Measurements from ENCODE around the gene INPP5K.
"Not testable (repeated sequence)": the region's sequence is repeated elsewhere in the genome, so short reads cannot be mapped to it uniquely, and the experiment has no call there.

INPP5K gene

DNA sequence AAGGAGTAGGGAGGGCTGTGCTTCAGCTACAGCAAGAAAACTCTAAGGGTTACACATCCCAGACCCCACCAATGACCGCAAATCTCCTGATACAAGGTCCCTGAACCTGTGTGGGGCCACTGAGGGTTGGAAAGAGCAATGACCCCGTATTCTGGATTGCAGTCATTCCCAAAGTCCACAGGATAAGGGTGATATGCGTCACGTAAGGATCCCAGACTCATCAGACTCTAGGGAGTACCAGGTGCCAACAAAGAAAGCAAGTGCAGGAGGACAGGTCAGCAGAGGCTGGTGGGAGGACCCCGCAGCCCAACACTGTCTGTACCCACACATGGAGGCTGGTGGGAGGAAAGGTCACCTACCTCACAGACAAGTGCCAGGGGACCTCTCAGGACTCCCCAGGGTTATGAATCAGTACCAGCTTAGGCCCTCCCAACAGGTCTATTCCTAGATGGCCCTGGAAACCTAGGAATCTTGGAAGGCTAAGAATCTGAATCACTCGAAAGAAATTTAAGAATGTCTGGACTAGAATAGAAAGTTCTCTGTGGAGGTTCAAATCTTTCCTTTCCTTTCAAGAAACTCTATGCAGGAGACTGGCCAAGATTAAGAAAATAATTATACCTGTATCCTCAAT lies 30.0 kb upstream of the INPP5K start:
- DNase-seq, result no peak

DNA sequence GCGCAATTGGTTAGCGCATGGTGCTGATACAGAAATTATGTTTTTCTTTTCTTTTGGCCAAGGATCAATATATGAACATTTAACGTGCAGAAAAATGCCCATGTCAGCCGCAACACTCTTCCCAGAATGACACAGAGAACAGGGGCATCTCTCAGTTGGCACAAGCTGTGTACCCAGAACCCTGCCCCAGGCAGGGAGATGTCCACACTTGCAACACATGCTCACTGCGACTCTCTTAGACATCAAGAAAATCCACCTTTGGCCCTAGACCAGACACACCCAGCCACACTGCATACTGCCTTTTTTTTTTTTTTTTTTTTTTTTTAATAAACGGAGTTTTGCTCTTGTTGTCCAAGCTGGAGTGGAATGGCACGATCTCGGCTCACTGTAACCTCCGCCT lies 29.2 kb upstream of the INPP5K start:
- DNase-seq, result no peak

DNA sequence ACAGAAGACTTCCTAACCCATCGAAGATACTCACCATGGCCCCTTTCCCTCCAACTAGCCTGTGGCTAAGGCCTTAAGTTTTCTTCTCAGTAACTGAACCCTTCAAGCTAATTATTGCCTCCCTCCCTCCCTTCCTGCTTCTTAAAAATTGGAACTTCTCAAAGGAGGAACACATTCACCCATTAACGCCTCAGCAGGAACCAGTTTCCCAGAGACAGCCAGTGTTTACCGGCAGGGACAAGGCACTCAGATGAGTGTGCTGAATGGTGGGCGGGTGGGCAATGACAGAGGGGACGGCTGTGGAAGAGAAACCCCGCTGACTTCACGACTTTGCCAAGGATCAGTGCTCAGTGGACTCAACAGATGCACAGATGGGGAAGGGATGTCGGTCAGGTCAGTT lies 25.9 kb upstream of the INPP5K start:
- DNase-seq, result no peak

DNA sequence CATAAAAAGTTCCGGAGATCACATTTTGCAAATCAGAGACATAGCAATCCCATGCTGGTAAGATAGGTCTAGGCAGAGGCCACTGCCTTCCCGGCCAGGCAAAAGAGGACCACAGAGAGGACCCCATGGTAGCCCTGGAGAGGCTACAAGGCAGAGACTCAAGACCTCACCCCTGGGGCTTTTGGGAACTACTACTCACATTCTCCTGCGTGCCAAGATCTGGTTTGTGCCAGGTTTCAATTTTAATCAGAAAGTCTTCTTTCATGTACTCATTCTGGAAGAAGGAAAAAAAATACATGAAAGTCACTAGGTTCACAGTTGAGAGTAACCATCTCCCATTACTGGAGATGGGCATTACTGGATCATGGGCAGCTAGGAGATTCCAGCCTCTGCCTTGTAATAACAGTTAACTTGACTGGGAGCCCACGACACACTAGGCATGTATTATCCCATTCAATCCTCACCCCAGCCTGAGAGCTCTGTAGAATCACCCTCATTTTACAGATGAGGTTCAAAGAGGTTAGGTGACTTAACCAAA lies 25.0 kb upstream of the INPP5K start:
- no peak for DNase-seq

DNA sequence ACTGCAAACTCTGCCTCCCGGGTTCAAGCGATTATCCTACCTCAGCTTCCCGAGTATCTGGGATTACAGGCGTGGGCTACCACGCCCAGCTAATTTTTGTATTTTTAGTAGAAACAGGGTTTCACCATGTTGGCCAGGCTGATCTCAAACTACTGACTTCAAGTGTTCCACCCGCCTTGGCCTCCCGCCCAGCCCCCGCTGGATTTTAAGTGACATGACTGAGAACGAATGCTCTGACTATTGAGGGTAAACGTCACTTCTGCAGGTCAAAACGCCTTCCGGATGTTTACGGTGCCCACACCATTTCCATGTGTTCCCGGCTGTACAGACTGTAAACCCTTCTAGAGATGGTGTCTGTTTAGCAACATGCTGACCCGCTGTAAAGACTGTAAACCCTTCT lies 23.4 kb upstream of the INPP5K start:
- no peak for DNase-seq

DNA sequence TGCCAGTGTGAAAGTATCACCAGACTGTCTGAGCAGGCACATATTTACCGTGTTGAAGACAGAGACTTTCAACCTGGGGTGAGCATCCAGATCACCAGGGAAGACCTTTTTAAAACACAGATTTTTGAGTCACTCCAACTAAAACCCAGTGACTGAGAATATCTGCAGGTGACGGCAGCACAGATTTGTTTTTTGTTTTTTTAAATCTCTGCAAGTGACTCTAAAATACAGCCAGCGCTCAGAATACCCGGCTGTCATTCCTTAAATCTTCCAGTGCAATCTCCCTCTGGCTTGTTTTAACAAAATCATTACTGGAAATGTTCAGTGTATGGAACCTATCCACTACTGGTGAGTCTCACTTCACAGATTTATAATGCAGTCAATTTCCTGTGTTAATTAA lies 19.3 kb upstream of the INPP5K start:
- no peak for DNase-seq

DNA sequence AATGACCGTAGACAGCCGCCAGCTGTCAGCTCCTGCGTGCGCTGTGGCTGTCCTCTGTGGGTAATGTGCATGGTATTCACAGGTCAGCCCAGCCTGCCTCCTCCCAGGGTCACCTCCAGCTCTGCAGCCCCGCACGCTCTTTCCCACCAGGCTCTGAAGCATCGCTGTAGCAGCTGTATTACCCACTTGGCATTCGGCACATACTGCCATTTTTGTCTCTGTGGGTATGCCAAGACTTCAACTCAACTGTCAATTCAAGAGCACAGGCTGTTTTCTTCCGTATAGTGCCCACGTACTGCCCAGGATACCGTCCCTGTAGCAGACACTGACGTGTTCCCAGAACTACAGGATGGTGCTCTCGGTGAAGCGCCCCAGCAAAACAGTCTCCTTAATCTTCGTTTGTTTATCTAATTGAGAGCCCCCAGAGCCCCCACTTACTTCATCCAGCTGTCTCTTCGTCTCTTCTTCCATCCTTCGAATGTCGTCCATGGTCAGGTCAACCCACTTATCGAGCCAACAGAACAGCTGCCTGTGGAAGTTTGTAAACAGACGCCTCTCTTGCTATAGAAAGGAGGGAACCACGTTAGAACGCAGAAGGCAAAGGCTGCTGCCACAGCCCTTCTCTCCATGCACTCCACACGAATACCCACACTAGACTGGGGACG lies 17.4 kb upstream of the INPP5K start:
- DNase-seq, result no peak

DNA sequence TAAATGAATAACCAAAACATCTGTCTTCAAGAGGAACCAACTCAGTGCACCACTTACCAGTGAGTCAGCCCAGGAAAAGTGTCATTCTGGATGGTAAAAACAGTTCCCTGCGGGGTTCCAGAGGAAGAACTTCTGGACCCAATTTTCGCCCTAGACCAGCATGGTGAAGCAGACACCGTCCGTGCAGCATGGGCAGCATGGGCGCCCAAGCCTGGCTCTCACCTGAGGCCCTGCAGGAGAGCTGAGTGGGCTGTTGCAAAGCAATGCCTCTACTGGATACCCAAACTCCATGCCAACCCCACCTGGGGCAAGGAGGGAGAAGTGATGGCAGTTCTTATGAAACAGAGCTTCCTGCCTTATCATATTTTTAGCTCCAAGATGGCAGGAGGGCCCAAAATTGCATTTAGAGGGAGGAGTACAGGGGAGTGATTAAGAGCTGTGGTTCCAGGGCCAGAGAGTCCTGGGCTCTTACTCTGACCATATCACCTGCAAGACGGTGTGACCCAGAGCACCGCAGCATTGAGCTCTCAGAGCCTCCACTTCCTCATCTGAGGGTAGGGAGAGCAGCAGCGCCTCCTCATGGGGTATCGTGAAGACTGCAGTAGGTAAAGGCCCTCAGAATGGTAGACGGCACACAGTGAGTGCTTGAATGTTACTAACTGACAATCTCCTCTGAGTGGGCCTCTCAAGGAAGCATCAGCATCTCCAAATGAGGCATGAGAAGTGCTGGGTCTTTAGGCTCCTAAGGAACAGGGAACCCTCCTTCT lies 16.6 kb upstream of the INPP5K start:
- DNase-seq, result peak; percentile 18

DNA sequence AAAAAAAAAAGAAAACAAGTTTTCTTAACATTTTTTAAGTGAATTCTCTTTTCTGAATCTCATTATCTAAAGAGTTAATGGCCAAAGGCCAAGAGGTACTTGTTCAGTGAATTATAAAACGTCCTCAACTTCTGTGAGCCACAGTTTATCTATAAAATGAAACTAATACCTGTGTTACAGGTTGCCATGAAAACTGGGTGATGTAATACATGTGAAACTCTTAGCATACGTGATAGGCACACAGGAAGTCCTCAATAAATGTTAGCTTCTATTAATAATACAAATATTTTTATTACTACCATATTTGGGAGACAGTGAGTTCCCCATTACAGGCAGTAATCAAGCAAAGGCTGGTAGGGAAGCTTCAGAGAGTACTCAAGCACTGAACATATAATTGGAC lies 13.5 kb upstream of the INPP5K start:
- DNase-seq, result no peak

DNA sequence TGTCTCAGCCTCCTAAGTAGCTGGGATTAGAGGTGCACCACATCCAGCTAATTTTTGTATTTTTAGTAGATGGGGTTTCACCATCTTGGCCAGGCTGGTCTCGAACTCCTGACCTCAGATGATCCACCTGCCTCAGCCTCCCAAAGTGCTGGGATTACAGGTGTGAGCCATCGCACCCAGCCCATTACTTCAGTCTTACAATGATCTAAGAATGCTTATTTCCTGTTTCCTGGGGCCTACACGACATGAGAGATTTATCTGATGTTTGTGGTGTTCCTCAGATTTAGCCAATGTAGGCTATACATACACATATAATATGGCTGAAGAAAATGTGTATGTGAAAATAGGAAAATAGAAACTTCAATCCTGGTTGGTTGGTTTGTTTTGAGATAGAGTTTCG lies 10.5 kb upstream of the INPP5K start:
- not testable (repeated sequence) for DNase-seq

DNA sequence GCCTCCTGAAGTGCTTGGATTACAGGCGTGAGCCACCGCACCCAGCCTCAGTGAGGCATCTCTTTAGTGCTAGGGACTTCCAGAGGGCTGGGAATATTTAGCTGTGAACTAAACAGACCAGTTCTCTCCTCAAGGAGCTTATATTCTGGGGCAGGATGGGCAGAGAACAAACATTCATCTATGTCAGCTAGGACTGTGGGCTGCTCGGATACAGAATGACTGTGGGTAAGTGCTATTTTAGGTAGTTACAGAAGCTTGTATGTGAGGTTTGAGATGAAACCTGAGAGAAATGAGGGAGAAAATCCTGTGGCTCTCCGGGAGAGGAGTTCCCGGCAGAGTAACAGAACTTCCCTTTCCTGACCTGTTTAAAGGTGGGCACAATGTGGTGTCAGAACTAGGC lies 6.2 kb upstream of the INPP5K start:
- no peak for DNase-seq

DNA sequence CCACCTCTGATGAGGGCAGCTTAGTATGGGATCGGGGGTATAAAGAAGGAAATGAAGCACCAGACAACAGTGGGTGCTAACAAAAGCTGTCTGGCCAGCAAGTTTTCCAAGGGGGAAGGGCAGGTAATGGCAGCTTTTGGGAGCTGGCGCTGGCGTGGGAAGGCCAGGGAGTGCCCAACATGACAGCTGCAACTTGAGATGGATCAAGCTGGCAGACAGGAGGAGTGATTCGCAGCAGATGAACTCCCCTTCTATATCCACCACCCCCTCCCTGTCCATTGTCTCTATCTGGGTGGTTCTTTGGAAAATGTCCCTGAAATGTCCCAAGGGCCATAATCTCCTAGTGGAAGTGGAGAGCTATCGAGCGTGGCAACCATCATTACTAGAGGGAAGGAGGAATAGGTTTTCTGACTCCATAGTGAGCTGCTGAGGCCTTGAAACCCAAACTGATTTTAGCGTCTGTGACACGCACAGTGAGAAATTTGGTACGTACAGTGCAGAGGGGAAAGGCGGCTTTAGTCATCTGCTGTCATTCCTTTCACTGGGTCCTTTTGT lies 4.8 kb upstream of the INPP5K start:
- no peak for DNase-seq

DNA sequence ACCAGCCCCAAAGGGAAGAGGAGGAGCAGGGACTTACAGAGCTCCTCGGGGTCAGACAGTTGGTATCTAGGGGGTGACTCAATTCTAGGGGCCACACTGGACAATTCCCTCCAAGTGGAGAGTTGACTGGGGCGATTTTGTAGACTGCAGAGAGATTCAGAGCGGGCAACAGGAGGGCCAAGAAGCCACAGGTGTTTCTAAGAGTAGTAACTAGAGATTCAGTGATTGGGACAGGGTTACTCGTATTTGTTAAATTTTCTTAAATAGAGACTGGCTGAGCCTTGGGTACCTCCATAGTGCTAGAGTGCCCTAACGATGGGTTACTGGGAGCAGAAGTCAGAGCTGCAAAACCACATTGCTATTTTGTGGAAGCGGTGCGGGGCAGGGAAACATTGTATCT lies 3.3 kb upstream of the INPP5K start:
- no peak for DNase-seq

DNA sequence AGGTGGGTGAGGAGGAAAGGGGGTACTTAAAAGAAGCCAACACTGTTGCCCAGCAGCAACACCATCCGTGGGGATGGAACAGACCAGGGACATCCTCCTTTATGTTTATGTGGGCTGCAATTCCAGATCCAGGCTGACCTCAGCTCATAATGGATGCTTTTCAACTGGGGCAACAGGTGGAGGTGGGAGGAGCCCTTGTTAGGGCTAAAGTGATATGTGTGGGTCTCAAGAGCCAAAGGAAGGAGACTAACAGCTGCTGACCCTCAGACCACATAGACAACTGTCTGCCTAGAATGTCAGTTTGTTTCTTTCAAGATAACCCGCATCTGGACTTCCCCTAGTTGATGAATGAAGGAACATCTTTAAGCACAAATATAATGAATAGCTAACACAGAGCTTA lies 2.0 kb upstream of the INPP5K start:
- DNase-seq, result no peak

DNA sequence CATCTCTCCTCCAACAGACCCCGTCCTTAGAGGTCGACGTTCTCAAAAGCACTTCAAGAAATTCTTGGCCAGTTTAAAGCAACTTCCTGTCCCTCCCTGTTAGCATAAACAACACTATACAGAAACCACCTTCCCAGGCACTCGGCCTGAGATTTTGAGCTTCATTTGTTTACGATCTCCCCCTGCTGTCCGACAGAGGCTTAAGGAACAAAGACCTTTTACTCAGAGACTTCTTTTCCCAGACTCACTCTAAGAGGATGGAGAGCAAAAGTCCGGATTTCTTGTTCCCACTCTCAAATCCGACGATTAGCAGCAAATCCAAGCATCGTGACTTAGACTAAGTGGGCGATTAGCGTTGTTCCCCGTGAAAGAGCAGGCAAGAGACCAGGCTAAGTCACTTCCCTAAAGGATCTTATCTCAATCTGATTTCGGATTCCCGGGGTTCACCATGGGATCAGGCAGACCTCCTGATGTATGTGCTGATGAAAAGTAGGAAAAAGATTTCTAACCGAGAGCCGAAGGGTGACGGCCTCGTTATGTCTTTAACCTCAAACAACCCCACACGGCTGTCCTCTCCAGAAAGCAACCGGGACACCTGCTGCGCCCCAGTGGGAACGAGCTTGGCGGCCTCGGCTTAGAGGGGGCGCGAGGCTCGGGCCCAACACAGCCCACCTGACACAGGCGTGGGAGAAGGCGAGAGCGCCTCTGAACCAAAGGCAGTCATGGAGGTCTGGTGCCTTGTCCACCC lies 598 bp downstream of the INPP5K start:
- DNase-seq, result peak; percentile 40

DNA sequence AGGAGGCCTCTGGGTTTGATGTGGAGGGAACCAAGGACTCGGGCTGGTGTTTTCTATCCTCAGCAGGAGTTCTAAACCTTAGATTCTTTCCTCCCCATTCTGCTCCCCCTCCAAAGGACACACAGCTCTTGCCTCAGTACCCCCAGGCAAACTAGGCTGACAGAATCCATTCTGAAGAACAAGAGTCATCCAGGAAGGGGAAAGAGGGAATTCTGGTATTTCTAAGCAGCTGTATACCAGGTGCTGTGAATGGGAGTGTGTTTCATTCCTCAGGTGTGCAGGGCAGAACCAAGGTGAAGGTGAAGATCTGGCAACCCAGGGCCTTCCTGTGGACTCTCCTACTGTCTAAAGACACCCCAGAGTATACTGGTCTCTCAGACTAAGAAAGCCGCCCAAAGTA lies 4.1 kb downstream of the INPP5K start:
- DNase-seq, result no peak

DNA sequence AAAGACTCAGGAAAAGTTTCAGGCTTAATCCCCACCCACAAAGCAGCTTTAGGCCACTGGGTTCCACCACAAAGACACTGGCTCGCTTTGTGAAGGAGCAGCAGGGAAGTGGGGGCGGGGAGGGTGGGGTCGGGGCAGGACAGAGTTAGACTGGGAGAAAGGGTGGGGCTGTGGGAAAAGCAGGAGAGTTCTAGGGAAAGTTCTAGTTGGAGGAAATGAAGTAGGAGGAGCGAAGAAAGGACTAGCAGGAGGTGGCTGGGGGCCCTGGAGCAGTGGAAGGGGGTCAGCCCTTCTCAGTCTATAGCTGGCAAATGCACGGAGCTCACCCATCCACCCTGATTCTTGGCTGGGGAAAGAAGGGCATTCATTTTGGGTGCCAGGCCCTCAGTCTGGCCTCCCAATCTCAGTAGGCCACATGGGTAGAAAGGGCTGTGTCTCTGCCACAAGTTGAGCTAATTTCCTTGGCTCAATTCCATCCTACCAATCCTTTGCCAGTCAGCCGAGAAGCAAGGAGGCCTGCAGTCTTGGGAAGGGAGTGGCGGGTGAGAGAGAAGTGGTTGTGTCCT lies 4.6 kb downstream of the INPP5K start:
- DNase-seq, result no peak

DNA sequence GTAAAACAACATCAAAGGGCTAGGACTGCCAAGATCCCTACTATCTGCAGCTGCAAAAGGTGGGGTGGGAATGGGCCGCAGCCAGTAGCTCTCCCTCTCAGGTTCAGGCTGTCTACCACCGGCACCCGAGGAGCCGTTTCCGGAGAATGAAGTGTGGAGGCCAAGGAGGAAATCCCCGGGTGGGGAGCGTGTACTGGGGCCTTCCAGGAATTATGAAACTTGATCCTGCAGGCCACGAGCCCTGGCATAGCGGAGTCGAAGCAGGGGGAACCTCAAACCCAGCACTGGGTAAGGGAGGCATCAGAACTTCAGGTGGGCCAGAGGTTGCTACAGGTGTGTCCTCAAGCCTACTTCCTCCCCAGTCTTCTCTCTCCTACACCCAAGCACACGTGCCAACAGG lies 5.1 kb downstream of the INPP5K start:
- DNase-seq, result no peak

DNA sequence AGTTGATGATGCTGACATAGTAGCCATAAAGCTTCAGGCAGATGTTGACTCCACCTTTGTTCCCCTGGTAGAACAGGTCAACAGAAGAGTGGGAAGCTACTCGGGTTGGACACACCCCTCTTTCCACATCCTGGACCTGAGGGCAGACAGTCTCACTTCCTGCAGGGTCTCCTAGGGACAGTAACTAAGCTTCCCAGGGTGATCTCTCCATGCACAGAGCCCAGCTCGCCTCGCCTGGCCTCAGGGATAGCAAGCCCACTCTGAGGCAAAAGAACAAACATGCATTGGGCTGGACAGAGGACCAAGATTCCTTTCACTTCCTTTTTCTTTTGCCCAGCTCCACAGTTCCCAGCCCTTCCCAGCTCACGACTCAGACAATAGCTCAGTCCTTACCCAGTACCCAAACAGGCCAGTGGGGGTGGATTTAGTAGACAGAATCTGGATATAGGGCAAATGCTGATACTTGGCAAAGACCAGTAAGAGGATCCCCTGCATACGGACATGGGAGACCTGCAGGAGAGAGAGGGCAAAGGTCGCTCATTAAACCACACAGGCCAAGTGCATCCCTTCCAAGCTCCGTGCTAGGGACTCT lies 7.0 kb downstream of the INPP5K start:
- no peak for DNase-seq

DNA sequence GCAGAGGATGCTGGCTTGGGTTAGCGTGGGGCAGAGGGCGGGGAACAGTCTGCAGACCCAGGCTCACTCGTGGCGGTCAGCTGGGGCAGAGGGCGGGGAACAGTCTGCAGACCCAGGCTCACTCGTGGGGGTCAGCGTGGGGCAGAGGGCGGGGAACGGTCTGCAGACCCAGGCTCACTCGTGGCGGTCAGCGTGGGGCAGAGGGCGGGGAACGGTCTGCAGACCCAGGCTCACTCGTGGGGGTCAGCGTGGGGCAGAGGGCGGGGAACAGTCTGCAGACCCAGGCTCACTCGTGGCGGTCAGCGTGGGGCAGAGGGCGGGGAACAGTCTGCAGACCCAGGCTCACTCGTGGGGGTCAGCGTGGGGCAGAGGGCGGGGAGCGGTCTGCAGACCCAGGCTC lies 7.7 kb downstream of the INPP5K start:
- DNase-seq, result not testable (repeated sequence)

DNA sequence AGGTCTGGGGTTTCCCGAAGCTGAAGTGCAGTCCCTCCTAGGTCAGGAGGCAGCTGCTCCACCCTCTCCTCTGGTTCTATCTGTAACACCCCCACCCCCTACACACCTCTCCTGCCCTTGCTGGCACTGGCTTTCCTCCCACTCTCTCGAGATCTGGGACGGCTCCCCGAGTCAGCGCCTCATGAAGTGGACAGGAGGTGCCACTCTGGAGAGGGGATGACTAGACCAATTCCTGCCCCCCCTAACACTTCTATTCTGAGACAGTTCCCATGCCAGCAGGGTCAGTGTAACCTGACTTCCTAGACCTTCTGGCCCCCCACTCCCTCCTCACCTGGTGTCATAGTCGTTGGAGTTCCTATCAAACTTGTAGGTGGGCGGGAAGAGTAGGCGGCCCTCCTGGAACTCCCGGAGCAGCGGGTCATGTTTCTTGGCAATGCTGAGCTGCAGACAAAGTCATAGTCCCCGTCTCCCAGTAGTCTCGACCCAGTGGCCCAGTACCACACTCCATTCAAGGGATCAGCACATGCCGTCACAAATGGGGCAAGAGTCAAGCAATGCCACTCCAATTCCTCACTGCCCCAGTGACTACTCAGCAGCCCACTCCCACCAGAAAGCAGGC lies 9.7 kb downstream of the INPP5K start:
- DNase-seq, result no peak

DNA sequence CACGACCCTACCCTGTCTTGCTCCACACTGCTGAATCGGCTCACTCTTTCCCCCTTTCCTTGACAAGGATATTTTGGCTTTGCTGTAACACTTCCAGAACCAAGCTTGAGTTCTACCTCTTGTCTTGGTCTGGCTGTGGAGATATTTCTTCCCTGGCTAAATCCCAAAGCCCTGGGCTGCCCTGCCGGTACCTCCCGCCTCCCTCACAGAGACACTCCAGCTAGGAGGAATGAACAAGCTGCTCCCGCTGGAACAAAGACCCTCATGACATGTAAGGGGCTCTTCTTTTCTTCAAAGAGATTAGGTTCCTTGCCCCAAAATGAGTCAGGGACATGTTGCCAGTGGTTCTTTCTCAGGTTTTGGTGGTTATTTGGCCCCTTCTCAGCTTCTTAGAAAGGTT lies 10.8 kb downstream of the INPP5K start:
- DNase-seq, result no peak
